IMR-90 (cell line): ENCODE data around the gene SOX9. TPM values are rescaled to one million over a fixed set of nuclear protein-coding genes. Genes with fewer than 3 reads are reported as not detected.

Experiments
- ATAC-seq: fragments of 200-7000 bp; cut with Tn5 transposase; 2 replicates; pipeline ENCODE4 v1.9.1; 2020; ENCODE audit warnings: low read depth, mild to moderate bottlenecking, moderate library complexity
- BruUV-seq: library from RNA; stranded (reverse); fragments of 400-500 nt; replicated peaks from 2 replicates; lab custom pipeline; 2021; lab: Mats Ljungman, UMichigan
- CTCF ChIA-PET: fragments of 300-600 bp; formaldehyde crosslinking; extraction: SDS; loops from one replicate; lab custom pipeline; 2021; ENCODE audit warnings: antibody characterized with exemption; lab: Yijun Ruan, JAX
- POLR2A ChIA-PET: fragments of 300-600 bp; sonication (Branson Sonifier 250); formaldehyde crosslinking; loops from one replicate; lab custom pipeline; 2022; ENCODE audit warnings: antibody characterized with exemption; ENCODE audit not compliant: unreplicated experiment; lab: Charles Lee
- DNase-seq: peaks from one replicate; pipeline ENCODE4 v3.0.0; 2013
- H2AFZ ChIP-seq: replicated peaks from 2 replicates; pipeline ENCODE3; 2013; ENCODE audit warnings: low read length, mild to moderate bottlenecking; ENCODE audit not compliant: poor library complexity
- H2AK5ac ChIP-seq: 2 replicates; pipeline ENCODE4 v1.6.1; 2013; ENCODE audit warnings: low read depth, low read length, inconsistent platforms
- H2AK9ac ChIP-seq: replicated peaks from 2 replicates; pipeline ENCODE3; 2013; ENCODE audit warnings: mild to moderate bottlenecking, low read depth, low read length, moderate library complexity; ENCODE audit not compliant: poor library complexity
- H2BK120ac ChIP-seq: 2 replicates; pipeline ENCODE4 v1.6.1; 2013; ENCODE audit warnings: low read depth, low read length, inconsistent platforms
- H2BK15ac ChIP-seq: 3 replicates; pipeline ENCODE4 v1.6.1; 2013; ENCODE audit warnings: low read depth, low read length, inconsistent platforms
- H2BK20ac ChIP-seq: 2 replicates; pipeline ENCODE4 v1.6.1; 2013; ENCODE audit warnings: low read depth, mild to moderate bottlenecking, inconsistent platforms, low read length, moderate library complexity
- H2BK5ac ChIP-seq: 2 replicates; pipeline ENCODE4 v1.6.1; 2013; ENCODE audit warnings: mild to moderate bottlenecking, low read depth, low read length, inconsistent platforms; ENCODE audit not compliant: poor library complexity, severe bottlenecking
- H3K14ac ChIP-seq: replicated peaks from 2 replicates; pipeline ENCODE4 v1.6.1; 2013; ENCODE audit warnings: low read depth, low read length, inconsistent platforms
- H3K18ac ChIP-seq: 2 replicates; pipeline ENCODE4 v1.6.1; 2013; ENCODE audit warnings: low read depth, low read length, control low read depth
- H3K23ac ChIP-seq: 2 replicates; pipeline ENCODE4 v1.6.1; 2013; ENCODE audit warnings: low read depth, low read length, inconsistent platforms
- H3K27ac ChIP-seq: 2 replicates; pipeline ENCODE4 v1.5.1; 2013; ENCODE audit warnings: mild to moderate bottlenecking, control low read depth, low read length; ENCODE audit not compliant: insufficient read depth
- H3K27me3 ChIP-seq: 2 replicates; pipeline ENCODE4 v1.6.1; 2013; ENCODE audit warnings: low read length; ENCODE audit not compliant: control insufficient read depth, insufficient read depth
- H3K36me3 ChIP-seq: 2 replicates; pipeline ENCODE4 v1.6.1; 2013; ENCODE audit warnings: low read length, mixed read lengths; ENCODE audit not compliant: control insufficient read depth, insufficient read depth
- H3K4ac ChIP-seq: 2 replicates; pipeline ENCODE4 v1.6.1; 2013; ENCODE audit warnings: low read depth, low read length, inconsistent platforms
- H3K4me1 ChIP-seq: 2 replicates; pipeline ENCODE4 v1.6.1; 2013; ENCODE audit warnings: low read length, mixed read lengths; ENCODE audit not compliant: control insufficient read depth, insufficient read depth
- H3K4me2 ChIP-seq: 2 replicates; pipeline ENCODE4 v1.6.1; 2013; ENCODE audit warnings: low read depth, mild to moderate bottlenecking, control low read depth, low read length, moderate library complexity
- H3K4me3 ChIP-seq: 2 replicates; pipeline ENCODE4 v1.5.1; 2013; ENCODE audit warnings: low read depth, mild to moderate bottlenecking, control low read depth, low read length, moderate library complexity; ENCODE audit not compliant: insufficient read depth
- H3K56ac ChIP-seq: 2 replicates; pipeline ENCODE4 v1.6.1; 2013; ENCODE audit warnings: low read length, inconsistent platforms; ENCODE audit not compliant: insufficient read depth; ENCODE audit errors: extremely low read depth
- H3K79me1 ChIP-seq, 2 experiments: 2 replicates each; pipeline ENCODE4 v1.6.1; 2013; ENCODE audit warnings: low read length in 2 of 2, inconsistent platforms in 1 of 2, low read depth in 1 of 2
- H3K9ac ChIP-seq: 2 replicates; pipeline ENCODE4 v1.6.1; 2013; ENCODE audit warnings: low read depth, low read length, control low read depth
- H3K9me1 ChIP-seq: 2 replicates; pipeline ENCODE4 v1.6.1; 2013; ENCODE audit warnings: low read length, inconsistent platforms; ENCODE audit not compliant: insufficient read depth
- H3K9me3 ChIP-seq: 2 replicates; pipeline ENCODE4 v1.6.1; 2013; ENCODE audit warnings: low read length; ENCODE audit not compliant: control insufficient read depth, insufficient read depth
- H4K20me1 ChIP-seq: 2 replicates; pipeline ENCODE4 v1.6.1; 2013; ENCODE audit warnings: low read length, inconsistent platforms; ENCODE audit not compliant: insufficient read depth
- H4K5ac ChIP-seq: 2 replicates; pipeline ENCODE4 v1.6.1; 2013; ENCODE audit warnings: mild to moderate bottlenecking, low read depth, low read length, control low read depth
- H4K8ac ChIP-seq, 2 experiments: 2 replicates each; pipeline ENCODE4 v1.6.1; 2013; ENCODE audit warnings: low read depth in 2 of 2, low read length in 2 of 2, control low read depth in 1 of 2, inconsistent platforms in 1 of 2
- H4K91ac ChIP-seq: 2 replicates; pipeline ENCODE4 v1.6.1; 2013; ENCODE audit warnings: low read depth, low read length, inconsistent platforms; ENCODE audit not compliant: insufficient read depth
- BHLHE40 ChIP-seq: fragments of 150-350 bp; IDR thresholded peaks from 2 replicates; pipeline ENCODE4 v1.6.1; 2016; ENCODE audit warnings: mild to moderate bottlenecking, low read depth, low read length
- CEBPB ChIP-seq: IDR thresholded peaks from 2 replicates; pipeline ENCODE4 v1.6.1; 2012; ENCODE audit warnings: low read depth, low read length, improper control_type of control experiment
- CHD1 ChIP-seq: IDR thresholded peaks from 2 replicates; pipeline ENCODE4 v1.6.1; 2012; ENCODE audit warnings: low read depth, low read length, improper control_type of control experiment
- FOS ChIP-seq: fragments of 150-350 bp; IDR thresholded peaks from 2 replicates; pipeline ENCODE4 v1.6.1; 2016; ENCODE audit warnings: low read depth, low read length
- MAFK ChIP-seq: IDR thresholded peaks from 2 replicates; pipeline ENCODE4 v1.6.1; 2012; ENCODE audit warnings: low read depth, low read length, improper control_type of control experiment
- MAZ ChIP-seq: IDR thresholded peaks from 2 replicates; pipeline ENCODE4 v1.6.1; 2012; ENCODE audit warnings: low read depth, mild to moderate bottlenecking, low read length, improper control_type of control experiment, moderate library complexity, borderline replicate concordance
- MXI1 ChIP-seq: IDR thresholded peaks from 2 replicates; pipeline ENCODE4 v1.6.1; 2012; ENCODE audit warnings: low read depth, mild to moderate bottlenecking, low read length, moderate library complexity, borderline replicate concordance
- NFE2L2 ChIP-seq: fragments of 150-350 bp; IDR thresholded peaks from 2 replicates; pipeline ENCODE4 v1.6.1; 2016; ENCODE audit warnings: low read depth, mild to moderate bottlenecking, low read length
- POLR2A ChIP-seq: IDR thresholded peaks from 2 replicates; pipeline ENCODE4 v1.6.1; 2012; ENCODE audit warnings: mild to moderate bottlenecking, low read depth, low read length
- RAD21 ChIP-seq: IDR thresholded peaks from 2 replicates; pipeline ENCODE4 v1.6.1; 2012; ENCODE audit warnings: low read length, improper control_type of control experiment
- RCOR1 ChIP-seq: IDR thresholded peaks from 2 replicates; pipeline ENCODE4 v1.6.1; 2012; ENCODE audit warnings: mild to moderate bottlenecking, low read length, improper control_type of control experiment; ENCODE audit not compliant: insufficient replicate concordance
- RFX5 ChIP-seq: IDR thresholded peaks from 2 replicates; pipeline ENCODE4 v1.8.0; 2012; ENCODE audit warnings: low read depth, mild to moderate bottlenecking, low read length, moderate library complexity
- SMC3 ChIP-seq: fragments of 150-350 bp; IDR thresholded peaks from 2 replicates; pipeline ENCODE4 v1.6.1; 2016; ENCODE audit warnings: low read depth, mild to moderate bottlenecking, antibody characterized with exemption, low read length, moderate library complexity
- WGBS, 2 experiments: methylation state at CpG; one replicate each; pipeline versions ENCODE4 v1.1.5 to v1.1.7; 2013; ENCODE audit warnings: missing lambda C conversion rate in 2 of 2; ENCODE audit not compliant: insufficient read length in 1 of 2; ENCODE audit errors: extremely low coverage in 2 of 2; 5-methylcytosine and 5-hydroxymethylcytosine counted together
- dilution Hi-C: fragments of 300-500 bp; cut with HindIII; formaldehyde crosslinking; loops from one replicate; pipeline ENCODE4 v1.14.3; 2018; ENCODE audit warnings: low sequenced_read_pairs; ENCODE audit not compliant: unreplicated experiment
- in situ Hi-C: fragments of 300-500 bp; cut with MboI; formaldehyde crosslinking; loops from 3 replicates; pipeline ENCODE4 v1.14.3; 2019; ENCODE audit warnings: low sequenced_read_pairs, inconsistent platforms, mixed read lengths
- intact Hi-C: fragments of 100-400 bp; cut with micrococcal nuclease; formaldehyde crosslinking; loops from 2 replicates; pipeline ENCODE4 v1.10.0; 2022
- polyA plus RNA-seq, 3 experiments: library from polyadenylated mRNA; depleted of rRNA; stranded (reverse); fragments of >200 nt; gene quantifications; 2 replicates each; pipeline ENCODE4 v1.2.3, GENCODE V29; 2012; ENCODE audit warnings: low replicate concordance in 1 of 3
- total RNA-seq: library from RNA; depleted of rRNA; stranded (reverse); fragments of >200 nt; gene quantifications from 2 replicates; pipeline ENCODE4 v1.2.3, GENCODE V29; 2012
- TF ChIP-seq, protein P1 (sequence below): conservative IDR thresholded peaks from 2 replicates; pipeline ENCODE4 v1.5.1; 2012; ENCODE audit warnings: mild to moderate bottlenecking, low read depth, low read length, improper control_type of control experiment
- TF ChIP-seq, protein P2 (sequence below): fragments of 150-350 bp; IDR thresholded peaks from 2 replicates; pipeline ENCODE4 v1.6.1; 2017; ENCODE audit warnings: mild to moderate bottlenecking, antibody characterized with exemption, low read length, low read depth

SOX9 gene
- total and polyA plus RNA-seq, 2 of the 4 experiments (the other 2 are of a cell fraction), result 4.1 to 12.7 TPM

DNA sequence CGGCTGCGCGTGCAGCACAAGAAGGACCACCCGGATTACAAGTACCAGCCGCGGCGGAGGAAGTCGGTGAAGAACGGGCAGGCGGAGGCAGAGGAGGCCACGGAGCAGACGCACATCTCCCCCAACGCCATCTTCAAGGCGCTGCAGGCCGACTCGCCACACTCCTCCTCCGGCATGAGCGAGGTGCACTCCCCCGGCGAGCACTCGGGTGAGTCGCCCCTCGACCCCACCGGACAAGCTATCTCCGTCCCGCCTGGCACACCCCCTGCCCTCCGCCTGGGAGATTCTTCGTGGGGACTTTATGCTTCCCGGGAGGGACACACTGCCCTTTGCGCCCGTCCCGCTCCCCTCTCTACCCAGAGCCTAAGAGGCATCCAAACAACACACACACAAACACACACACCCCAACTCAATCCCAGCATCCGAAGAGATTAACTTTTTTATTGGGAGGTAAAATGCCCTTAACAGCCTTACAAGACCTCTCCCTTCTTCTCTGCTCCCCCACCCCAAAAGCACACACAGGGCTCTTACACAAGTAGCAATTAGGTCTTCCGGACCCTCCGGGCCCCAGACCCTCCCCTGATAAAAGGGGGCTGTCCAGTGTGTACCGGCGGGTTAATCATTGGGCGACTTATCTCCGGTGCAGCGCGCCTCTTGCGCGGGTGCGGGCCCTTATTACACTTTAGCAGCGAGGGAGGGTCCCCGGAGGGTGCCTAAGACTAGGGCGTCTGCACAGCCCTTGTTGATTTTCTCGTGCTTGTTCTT is 2.1 kb downstream of the SOX9 start:
- Histone ChIP-seq H2AFZ (peak overlapping the region; percentile 85), H3K4me2 (peak overlapping the region; percentile 90), H3K9me3 (no peaks in the 10 kb centered on the region), H3K23ac (peak overlapping the region; percentile 98), H2AK9ac (peak overlapping the region; percentile 81), H3K36me3 (peaks cover 19% of the 10 kb centered on the region), H4K91ac (peak overlapping the region; percentile 68), H4K5ac (peak overlapping the region; percentile 78), H3K27ac (peak overlapping the region; percentile 96), H3K56ac (peak overlapping the region; percentile 73), H3K14ac (peak overlapping the region; percentile 79), H4K8ac (peak overlapping the region; percentile 35 to 69), H3K79me1 (peaks cover 3 to 25% of the 10 kb centered on the region in 2 experiments; a peak in 3 of 4 replicates), H3K27me3 (peaks cover 2% of the 10 kb centered on the region; the same call in 1 of the 2 replicates), H3K9me1 (peaks cover 5% of the 10 kb centered on the region; the same call in 1 of the 2 replicates), H4K20me1 (peaks cover 8% of the 10 kb centered on the region), H3K4ac (peak overlapping the region; percentile 81), H3K18ac (peak overlapping the region; percentile 55), H2BK15ac (0 out of 3 replicates have a peak overlapping the region, but pooled peaks have one; percentile 6), H2AK5ac (peak overlapping the region; percentile 73; the same call in 1 of the 2 replicates), H2BK20ac (peak overlapping the region; percentile 20), H3K9ac (peak overlapping the region; percentile 95), H2BK120ac (peak overlapping the region; percentile 80), H3K4me3 (peak overlapping the region; percentile 95), H3K4me1 (peaks cover 24% of the 10 kb centered on the region), H2BK5ac (peak overlapping the region; percentile 89)
- DNase-seq (peak; percentile 68), ATAC-seq (peak; percentile 2; the same call in 1 of the 2 replicates)
- dilution Hi-C loops (no loop called here), intact Hi-C loops (loop anchor here (1.0 to 5.0 kb wide), 3 partner anchors 69 to 309 kb away; no protein-coding TSS in a partner anchor), in situ Hi-C loops (no loop called here)
- ChIA-PET POLR2A (interaction anchor here (0.7 to 0.8 kb wide), 2 partner anchors 414 to 1193 kb away, joined by 3 to 10 read pairs; no protein-coding TSS in a partner anchor), CTCF (no interaction called here)
- no TSS peak for BruUV-seq
- 3% methylated on average over 24 of the region's 48 CpGs; no CpG with 5 or more reads in 1 of the 2 experiments for WGBS, 2 experiments
- TF ChIP-seq SMC3 (no peak), POLR2A (peak; percentile 43), RAD21 (0 out of 2 replicates have a peak, but pooled peaks have one; percentile 7), MAFK (no peak), BHLHE40 (peak; percentile 18; the same call in 1 of the 2 replicates), CHD1 (0 out of 2 replicates have a peak, but pooled peaks have one; percentile 16), NFE2L2 (no peak), FOS (no peak), MAZ (no peak), RFX5 (no peak), MXI1 (0 out of 2 replicates have a peak, but pooled peaks have one; percentile 55), RCOR1 (no peak), CEBPB (no peak)
- TF ChIP-seq, protein P1, sequence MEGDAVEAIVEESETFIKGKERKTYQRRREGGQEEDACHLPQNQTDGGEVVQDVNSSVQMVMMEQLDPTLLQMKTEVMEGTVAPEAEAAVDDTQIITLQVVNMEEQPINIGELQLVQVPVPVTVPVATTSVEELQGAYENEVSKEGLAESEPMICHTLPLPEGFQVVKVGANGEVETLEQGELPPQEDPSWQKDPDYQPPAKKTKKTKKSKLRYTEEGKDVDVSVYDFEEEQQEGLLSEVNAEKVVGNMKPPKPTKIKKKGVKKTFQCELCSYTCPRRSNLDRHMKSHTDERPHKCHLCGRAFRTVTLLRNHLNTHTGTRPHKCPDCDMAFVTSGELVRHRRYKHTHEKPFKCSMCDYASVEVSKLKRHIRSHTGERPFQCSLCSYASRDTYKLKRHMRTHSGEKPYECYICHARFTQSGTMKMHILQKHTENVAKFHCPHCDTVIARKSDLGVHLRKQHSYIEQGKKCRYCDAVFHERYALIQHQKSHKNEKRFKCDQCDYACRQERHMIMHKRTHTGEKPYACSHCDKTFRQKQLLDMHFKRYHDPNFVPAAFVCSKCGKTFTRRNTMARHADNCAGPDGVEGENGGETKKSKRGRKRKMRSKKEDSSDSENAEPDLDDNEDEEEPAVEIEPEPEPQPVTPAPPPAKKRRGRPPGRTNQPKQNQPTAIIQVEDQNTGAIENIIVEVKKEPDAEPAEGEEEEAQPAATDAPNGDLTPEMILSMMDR, result no peak; the same call in 1 of the 2 replicates
- TF ChIP-seq, protein P2, sequence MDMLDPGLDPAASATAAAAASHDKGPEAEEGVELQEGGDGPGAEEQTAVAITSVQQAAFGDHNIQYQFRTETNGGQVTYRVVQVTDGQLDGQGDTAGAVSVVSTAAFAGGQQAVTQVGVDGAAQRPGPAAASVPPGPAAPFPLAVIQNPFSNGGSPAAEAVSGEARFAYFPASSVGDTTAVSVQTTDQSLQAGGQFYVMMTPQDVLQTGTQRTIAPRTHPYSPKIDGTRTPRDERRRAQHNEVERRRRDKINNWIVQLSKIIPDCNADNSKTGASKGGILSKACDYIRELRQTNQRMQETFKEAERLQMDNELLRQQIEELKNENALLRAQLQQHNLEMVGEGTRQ, result no peak
